Esophagus squamous epithelium (tissue), 5 donors: ENCODE data around the gene DUXB. TPM values are rescaled to one million over a fixed set of nuclear protein-coding genes. Genes with fewer than 3 reads are reported as not detected.

Source experiments
- DNase-seq: peaks from one replicate; lab custom pipeline; 2025; lab: John Stamatoyannopoulos, UW
- H3K27ac ChIP-seq, 4 donors: fragments of 200-600 bp; sonication (generic); one replicate each; pipeline ENCODE4 v1.5.1; 2016 to 2019; ENCODE audit warnings: mild to moderate bottlenecking in 1 of 4
- H3K27me3 ChIP-seq, 4 donors: fragments of 200-600 bp; sonication (generic); 1 replicate in 3 of 4; 2 replicates in 1 of 4; pipeline versions ENCODE4 v1.5.1 to v1.6.0; 2017 to 2021; ENCODE audit warnings: antibody characterized with exemption in 1 of 4
- H3K36me3 ChIP-seq, 3 donors: fragments of 200-600 bp; sonication (generic); one replicate each; pipeline ENCODE4 v1.5.1; 2016 to 2019
- H3K4me1 ChIP-seq, 3 donors: fragments of 200-600 bp; sonication (generic); one replicate each; pipeline ENCODE4 v1.5.1; 2017 to 2019
- H3K4me3 ChIP-seq, 4 donors: fragments of 200-600 bp; sonication (generic); 1 replicate in 3 of 4; 2 replicates in 1 of 4; pipeline ENCODE4 v1.5.1; 2016 to 2019; ENCODE audit warnings: mild to moderate bottlenecking in 2 of 4, moderate library complexity in 1 of 4
- H3K9me3 ChIP-seq, 3 donors: fragments of 200-600 bp; sonication (generic); one replicate each; pipeline ENCODE4 v1.5.1; 2016 to 2019
- CTCF ChIP-seq, 6 experiments: fragments of 450-650 bp in 4 of 6; fragments of 200-600 bp in 2 of 6; sonication (generic) in 2 of 6; IDR thresholded peaks; one replicate each; pipeline ENCODE4 v1.5.1; 2016 to 2019; ENCODE audit warnings: antibody characterized with exemption in 6 of 6, mild to moderate bottlenecking in 4 of 6, moderate library complexity in 4 of 6
- POLR2A ChIP-seq, 4 donors: fragments of 450-650 bp; IDR thresholded peaks; one replicate each; pipeline ENCODE4 v1.6.1; 2017; ENCODE audit warnings: antibody characterized with exemption in 4 of 4, mild to moderate bottlenecking in 4 of 4, moderate library complexity in 3 of 4
- WGBS, 2 donors: methylation state at CpG; one replicate each; pipeline ENCODE4 v1.1.5; 2018; 5-methylcytosine and 5-hydroxymethylcytosine counted together
- intact Hi-C: fragments of 100-400 bp; cut with DNase I; formaldehyde crosslinking; loops from one replicate; pipeline ENCODE4 v1.15.0; 2022
- small RNA-seq, 4 donors: library from RNA; depleted of rRNA; stranded (forward); fragments of <200 nt; gene quantifications; one replicate each; pipeline ENCODE3, GENCODE V24; 2016
- total RNA-seq, 4 donors: library from RNA; depleted of rRNA; stranded (reverse); fragments of >200 nt; gene quantifications; one replicate each; pipeline ENCODE4 v1.1.0, GENCODE V29; 2016
- donor health status: DM: yes; HTN: yes; CAD: no.

DUXB gene
- total RNA-seq, 4 donors from 2014 or later = not detected

GRCh38 chr16:75648265-75649076 lies 52.8 kb downstream of the DUXB start:
- 0% methylated on average over 28 of the region's 62 CpGs for WGBS, 2 donors
- peaks cover 0 to 16% (median 0%) of the 10 kb centered on the region in 3 donors for H3K36me3 ChIP-seq

GRCh38 chr16:75647492-75648264 lies 53.6 kb downstream of the DUXB start, which contains the start of the genes KARS1 and TERF2IP:
Gene KARS1, minus strand, starts transcription at chr16:75647665. Its CDS starts 26 bp downstream, at chr16:75647639.
Gene TERF2IP, plus strand, starts transcription at chr16:75647773. Its CDS starts 110 bp downstream, at chr16:75647883.
- Histone ChIP-seq H3K4me3 (peak within 1 kb of the TSS; percentile 85 to 97 (median 94)), H3K9me3 (no peaks in the 10 kb centered on the region), H3K36me3 (peaks cover 0 to 24% (median under 1%) of the 10 kb centered on the region in 3 donors), H3K4me1 (peaks cover 30 to 72% (median 42%) of the 10 kb centered on the region in 3 donors), H3K27ac (peak within 1 kb of the TSS; percentile 94 to 98 (median 97)), H3K27me3 (no peaks in the 10 kb centered on the region)
- WGBS, 2 donors = 0% methylated on average over 4 of the region's 76 CpGs; no CpG with 5 or more reads in 1 of the 2 donors
- peak; percentile 63 for DNase-seq
- TF ChIP-seq POLR2A (IDR thresholded peaks at IDR 0.05) (peak in 3 of 4 donors; percentile 95 to 99 (median 95)), CTCF (IDR thresholded peaks at IDR 0.05) (peak in 1 of 6 experiments; percentile 18)
- intact Hi-C loops = loop anchor here (5.0 kb wide), 1 partner anchor 115 kb away; no protein-coding TSS in a partner anchor

More at GRCh38 chr16:75648265-75649076, 52.8 kb downstream of the DUXB start:
- H3K27me3 ChIP-seq = no peaks in the 10 kb centered on the region
- peak overlapping the region; percentile 85 to 97 (median 94) for H3K4me3 ChIP-seq
- no peak for DNase-seq
- peak overlapping the region; percentile 94 to 98 (median 97) for H3K27ac ChIP-seq
- peaks cover 30 to 80% (median 48%) of the 10 kb centered on the region in 3 donors for H3K4me1 ChIP-seq
- TF ChIP-seq CTCF (IDR thresholded peaks at IDR 0.05) = no peak
- peak in 1 of 4 donors; percentile 42 for TF ChIP-seq POLR2A (IDR thresholded peaks at IDR 0.05)
- intact Hi-C loops = loop anchor here (5.0 kb wide), 1 partner anchor 114 kb away; no protein-coding TSS in a partner anchor
- no peaks in the 10 kb centered on the region for H3K9me3 ChIP-seq

GRCh38 chr16:75647112-75647491 lies 54.2 kb downstream of the DUXB start:
- Histone ChIP-seq H3K27ac (peak overlapping the region; percentile 94 to 98 (median 97)), H3K4me1 (peaks cover 30 to 66% (median 36%) of the 10 kb centered on the region in 3 donors), H3K36me3 (peaks cover 0 to 30% (median 5%) of the 10 kb centered on the region in 3 donors), H3K9me3 (no peaks in the 10 kb centered on the region), H3K27me3 (no peaks in the 10 kb centered on the region), H3K4me3 (peak overlapping the region; percentile 85 to 97 (median 94))
- no peak for TF ChIP-seq CTCF (IDR thresholded peaks at IDR 0.05)
- no peak for TF ChIP-seq POLR2A (IDR thresholded peaks at IDR 0.05)
- WGBS, 2 donors = 0% methylated on average over 4 to 5 of the region's 18 CpGs
- DNase-seq = no peak
- intact Hi-C loops = loop anchor here (5.0 kb wide), 1 partner anchor 115 kb away; no protein-coding TSS in a partner anchor

GRCh38 chr16:75644240-75645012 lies 56.8 kb downstream of the DUXB start:
- intact Hi-C loops = loop anchor here (5.0 kb wide), 1 partner anchor 118 kb away; no protein-coding TSS in a partner anchor
- H3K27ac ChIP-seq = no peak overlapping the region
- no peaks in the 10 kb centered on the region for H3K9me3 ChIP-seq

More at GRCh38 chr16:75644240-75645012, 56.8 kb downstream of the DUXB start:
- WGBS, 2 donors = 80 to 83% methylated on average over 5 to 6 of the region's 7 CpGs
- TF ChIP-seq POLR2A (IDR thresholded peaks at IDR 0.05) (no peak), CTCF (IDR thresholded peaks at IDR 0.05) (peak in 2 of 6 experiments; percentile 5 to 26)
- Histone ChIP-seq H3K27me3 (no peaks in the 10 kb centered on the region), H3K4me1 (peaks cover 16 to 39% (median 18%) of the 10 kb centered on the region in 3 donors), H3K4me3 (no peak overlapping the region), H3K36me3 (peaks cover 6 to 56% (median 24%) of the 10 kb centered on the region in 3 donors)
- no peak for DNase-seq

Small RNA genes lying within 50 kb of the gene (small RNA-seq; reads per million reads assigned to genes)
- gene RN7SL520P = 0 reads per million in 4 donors

Other genes with a start within 250 kb of the DUXB start
- gene TMEM170A, start 236.8 kb downstream of the DUXB start, total RNA-seq = 10 to 100 TPM; 11.6 to 19.8 (median 14.6) TPM
- 1 to 10 TPM in 3 of 4 donors, under 1 TPM in 1; 0.97 to 6.9 (median 4.2) TPM for gene CHST6, start 206.0 kb downstream of the DUXB start, total RNA-seq
- under 1 TPM in 1 of 4 donors, not detected in 3; 0.19 TPM for gene CHST5, start 165.4 kb downstream of the DUXB start, total RNA-seq
- 1 to 10 TPM; 1.2 to 4.2 (median 1.9) TPM for gene TMEM231, start 145.2 kb downstream of the DUXB start, total RNA-seq
- 10 to 100 TPM; 47.4 to 75.0 (median 65.2) TPM for gene GABARAPL2, start 135.1 kb downstream of the DUXB start, total RNA-seq
- 10 to 100 TPM; 17.9 to 35.2 (median 25.3) TPM for gene ADAT1, start 78.2 kb downstream of the DUXB start, total RNA-seq
- gene KARS1, start 53.8 kb downstream of the DUXB start, total RNA-seq = 100 to 1,000 TPM in 3 of 4 donors, 10 to 100 TPM in 1; 85.7 to 130 (median 123) TPM
- 10 to 100 TPM; 32.8 to 42.3 (median 36.3) TPM for gene TERF2IP, start 53.7 kb downstream of the DUXB start, total RNA-seq
- not detected for gene CPHXL2, start 24.5 kb downstream of the DUXB start, total RNA-seq
- not detected for gene CPHXL, start 25.0 kb upstream of the DUXB start, total RNA-seq